Medulla oblongata (tissue), 1 donor: Measurements from ENCODE around the gene ZNF71.

Experiments
- DNase-seq: peaks from one replicate; pipeline ENCODE4 v3.0.0-alpha.2; 2015; ENCODE audit errors: extremely low spot score

Gene ZNF71

GRCh38 chr19:56622374-56622773 lies 27.3 kb downstream of the ZNF71 start:
- no peak for DNase-seq

DNA sequence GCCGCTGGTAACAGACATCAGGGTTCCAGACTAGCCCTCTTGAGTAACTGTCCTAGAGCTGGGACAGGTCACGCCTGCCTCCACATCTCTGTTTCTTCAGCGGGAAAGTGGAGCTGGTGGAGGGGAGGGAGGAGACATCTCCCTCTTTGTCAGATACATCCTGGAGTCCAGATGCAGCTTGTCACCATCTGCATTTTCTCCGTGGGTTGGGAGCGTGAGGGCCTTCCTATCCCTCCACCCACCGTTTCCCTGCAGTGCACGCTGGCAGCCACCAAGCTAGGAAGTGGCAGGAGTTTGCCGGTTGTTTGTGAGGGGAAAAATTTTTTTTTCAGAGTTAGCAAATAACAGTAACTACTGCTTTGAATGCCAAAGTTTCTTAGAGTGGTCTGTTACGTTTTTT lies 27.9 kb downstream of the ZNF71 start:
- DNase-seq, result no peak

DNA sequence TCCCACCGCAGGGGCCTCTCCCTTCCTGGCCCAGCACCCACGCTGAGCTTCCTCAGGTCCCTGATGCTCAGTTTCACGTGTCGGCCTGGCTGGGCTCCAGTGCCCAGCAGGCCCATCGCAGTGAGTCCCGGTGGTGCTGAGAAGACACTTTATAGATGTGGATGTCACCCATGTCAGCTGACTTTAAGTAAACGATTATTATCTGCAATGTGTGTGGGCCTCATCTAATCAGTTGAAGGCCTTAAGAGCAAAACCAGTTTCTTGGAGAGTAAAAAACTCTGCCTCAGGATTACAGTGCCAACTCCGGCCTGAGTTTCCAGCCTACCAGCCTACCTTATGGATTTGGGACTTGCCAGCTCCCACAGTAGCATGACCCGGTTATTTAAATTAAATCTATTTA lies 30.6 kb downstream of the ZNF71 start:
- DNase-seq, result no peak

- DNase-seq, result no peak
Measured at GRCh38 chr19:56633021-56633420, 37.9 kb downstream of the ZNF71 start.

DNA sequence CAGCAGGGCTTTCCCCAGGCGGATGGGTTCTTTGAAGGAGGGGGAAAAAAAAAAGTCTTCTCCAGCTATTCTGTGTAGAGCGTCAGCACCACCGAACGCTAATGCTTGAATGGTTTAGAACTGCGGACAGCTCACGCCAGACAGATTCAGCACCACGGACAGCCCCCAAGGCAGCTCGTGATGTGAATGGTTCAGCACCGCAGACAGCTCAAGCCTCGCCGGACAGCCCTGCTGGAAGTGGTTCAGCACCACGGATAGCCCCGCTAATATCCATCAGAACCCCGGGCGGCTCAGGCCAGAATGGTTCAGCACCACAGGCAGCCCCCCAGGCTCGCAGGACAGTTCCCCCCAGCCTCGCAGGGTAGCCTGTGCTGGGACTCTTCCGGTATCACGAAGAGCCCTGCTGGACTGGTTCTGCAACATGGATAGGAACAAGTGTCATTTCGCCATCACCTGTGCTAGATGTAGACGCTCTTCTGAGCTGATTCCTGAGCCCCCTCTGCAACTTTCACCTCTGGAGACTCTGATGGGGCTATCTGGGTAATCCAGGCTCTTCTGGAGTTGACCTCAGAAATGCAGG lies 43.0 kb downstream of the ZNF71 start:
- peak; percentile 78 for DNase-seq

DNA sequence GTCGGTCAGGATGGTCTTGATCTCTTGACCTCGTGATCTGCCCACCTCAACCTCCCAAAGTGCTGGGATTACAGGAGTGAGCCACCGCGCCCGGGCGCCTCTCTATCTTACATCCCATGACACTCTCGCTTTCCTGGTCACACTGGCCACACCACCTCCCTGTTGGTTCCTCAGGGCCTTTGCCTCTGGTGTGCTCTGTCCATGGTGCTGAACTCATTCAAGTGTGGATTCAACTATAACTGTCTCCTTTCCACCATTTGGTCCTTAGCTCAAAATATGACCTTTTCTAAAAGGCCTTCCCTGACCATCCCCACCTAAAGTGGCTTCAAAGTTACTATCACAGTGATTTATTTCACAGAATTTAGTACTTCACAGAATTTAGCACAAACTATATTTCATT lies 44.1 kb downstream of the ZNF71 start:
- peak; percentile 20 for DNase-seq

GRCh38 chr19:56642711-56643459 lies 47.8 kb downstream of the ZNF71 start, which contains the start of gene SMIM17:
SMIM17 (plus strand) TSS chr19:56643159; CDS start chr19:56645668, 2,509 bp downstream.
- no peak for DNase-seq

DNA sequence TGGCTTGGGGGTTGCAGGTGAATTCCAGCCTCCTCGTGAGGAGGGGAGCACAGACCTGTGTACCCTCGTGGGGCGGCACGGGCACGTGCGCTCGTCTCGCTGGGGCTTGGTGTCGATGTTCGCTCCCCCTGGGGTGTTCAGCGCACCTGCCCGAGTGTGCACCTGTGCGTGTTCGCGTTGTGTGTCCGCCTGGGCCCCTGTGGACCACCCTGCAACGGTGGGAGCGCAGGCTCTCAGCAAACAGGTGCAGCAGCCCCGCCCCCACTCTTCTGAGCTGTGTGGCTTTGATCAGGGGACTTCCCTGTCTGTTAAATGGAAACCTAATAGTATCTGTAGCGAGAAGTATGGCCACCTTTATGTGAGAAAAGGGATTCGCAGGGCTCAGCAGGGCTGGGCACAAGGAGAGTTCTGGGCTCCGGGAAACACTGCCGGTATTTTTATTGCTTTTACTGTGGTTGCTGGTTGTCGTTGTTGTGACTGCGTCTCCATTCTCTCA lies 48.4 kb downstream of the ZNF71 start:
- no peak for DNase-seq

DNA sequence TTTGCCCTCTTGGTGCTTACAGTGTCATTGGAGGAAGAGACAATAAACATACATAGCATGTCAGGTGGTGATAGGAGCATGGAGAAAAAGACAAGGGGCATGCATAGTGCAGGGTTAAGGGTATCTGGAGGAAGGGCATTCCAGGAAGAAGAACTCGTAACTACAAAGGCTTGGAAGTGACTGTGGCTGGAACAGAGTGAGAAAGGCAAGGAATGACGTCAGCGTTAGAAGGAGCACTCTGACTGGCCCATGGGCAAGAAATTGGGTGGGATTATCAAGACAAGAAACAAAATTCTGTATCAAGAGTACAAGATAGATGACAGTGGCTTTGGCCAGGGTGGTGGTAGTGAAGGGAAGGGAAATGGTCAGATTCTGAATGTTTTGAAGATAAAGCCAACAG lies 59.0 kb downstream of the ZNF71 start:
- no peak for DNase-seq

DNA sequence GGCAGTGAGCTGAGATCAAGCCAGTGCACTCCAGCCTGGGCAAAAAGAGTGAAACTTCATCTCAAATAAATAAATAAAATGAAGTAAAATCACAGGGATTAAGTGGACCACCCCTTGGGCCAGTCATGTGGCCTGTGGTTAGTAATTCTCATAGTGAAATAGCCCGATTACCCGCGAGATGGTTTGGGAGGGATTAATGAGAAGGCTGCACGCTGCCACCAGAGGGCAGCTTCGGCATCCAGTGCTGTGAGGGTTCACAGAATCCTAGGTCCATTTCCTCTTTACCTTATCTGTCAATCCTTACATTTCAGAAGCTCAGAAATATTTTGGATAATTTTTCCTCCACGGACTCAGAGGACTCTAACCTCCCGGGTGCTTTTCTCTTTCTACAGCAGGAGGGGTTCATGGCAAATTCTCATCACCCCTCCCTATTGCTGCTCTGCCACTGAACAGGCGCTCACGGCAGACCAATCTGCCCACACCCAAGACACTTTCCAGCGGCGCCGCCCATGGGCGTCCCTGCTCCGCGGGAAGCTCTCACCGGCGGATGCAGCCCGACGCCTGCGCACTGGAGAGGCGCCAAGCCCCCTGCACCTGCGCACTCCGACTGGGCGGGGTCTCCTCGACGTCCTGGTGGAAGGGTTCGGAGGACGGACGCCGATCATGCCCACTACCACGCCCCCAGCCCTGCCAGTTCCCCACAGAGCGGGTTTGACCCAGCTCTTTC lies 65.4 kb downstream of the ZNF71 start:
- no peak for DNase-seq

DNA sequence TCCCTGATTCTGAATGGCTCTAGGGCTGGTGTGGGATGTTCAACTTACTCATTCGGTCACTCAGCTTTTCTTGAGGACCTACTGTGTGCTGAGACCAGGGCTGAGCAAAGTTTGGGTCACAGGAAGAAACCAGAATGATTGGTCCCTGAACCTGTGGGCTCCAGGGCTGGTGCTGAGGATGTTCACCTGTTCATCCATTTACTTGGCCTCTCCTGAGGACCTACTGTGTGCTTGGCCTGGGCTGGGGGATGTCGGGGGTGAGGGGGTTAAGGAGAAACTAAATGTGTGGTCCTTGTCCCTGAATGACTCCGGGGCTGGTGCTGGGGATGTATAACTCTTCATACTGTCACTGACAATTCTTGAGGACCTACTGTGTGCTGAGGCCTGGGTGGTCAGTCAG lies 66.1 kb downstream of the ZNF71 start:
- no peak for DNase-seq

DNA sequence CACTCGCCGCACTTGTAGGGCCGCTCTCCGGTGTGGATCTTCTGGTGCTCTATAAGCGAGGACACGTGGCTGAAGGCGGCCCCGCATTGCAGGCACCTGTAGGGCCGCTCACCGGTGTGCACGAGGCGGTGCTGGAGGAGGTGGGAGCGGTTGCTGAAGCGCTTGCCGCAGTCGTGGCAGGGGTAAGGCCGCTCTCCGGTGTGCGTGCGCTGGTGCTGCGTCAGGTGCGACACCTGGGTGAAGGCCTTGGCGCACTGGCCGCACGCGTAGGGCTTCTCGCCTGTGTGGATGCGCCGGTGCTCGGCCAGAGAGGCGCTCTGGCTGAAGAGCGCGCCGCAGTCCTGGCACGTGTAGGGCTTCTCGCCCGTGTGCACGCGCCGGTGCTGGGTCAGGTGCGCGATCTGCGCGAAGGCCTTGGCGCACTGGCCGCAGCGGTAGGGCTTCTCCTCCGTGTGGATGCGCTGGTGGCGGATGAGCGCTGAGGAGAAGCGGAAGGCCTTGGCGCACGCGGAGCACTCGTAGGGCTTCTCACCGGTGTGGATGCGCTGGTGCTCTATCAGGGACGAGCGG lies 68.9 kb downstream of the ZNF71 start:
- DNase-seq, result no peak

- DNase-seq, result no peak
Measured at GRCh38 chr19:56664511-56664910, 69.4 kb downstream of the ZNF71 start.

DNA sequence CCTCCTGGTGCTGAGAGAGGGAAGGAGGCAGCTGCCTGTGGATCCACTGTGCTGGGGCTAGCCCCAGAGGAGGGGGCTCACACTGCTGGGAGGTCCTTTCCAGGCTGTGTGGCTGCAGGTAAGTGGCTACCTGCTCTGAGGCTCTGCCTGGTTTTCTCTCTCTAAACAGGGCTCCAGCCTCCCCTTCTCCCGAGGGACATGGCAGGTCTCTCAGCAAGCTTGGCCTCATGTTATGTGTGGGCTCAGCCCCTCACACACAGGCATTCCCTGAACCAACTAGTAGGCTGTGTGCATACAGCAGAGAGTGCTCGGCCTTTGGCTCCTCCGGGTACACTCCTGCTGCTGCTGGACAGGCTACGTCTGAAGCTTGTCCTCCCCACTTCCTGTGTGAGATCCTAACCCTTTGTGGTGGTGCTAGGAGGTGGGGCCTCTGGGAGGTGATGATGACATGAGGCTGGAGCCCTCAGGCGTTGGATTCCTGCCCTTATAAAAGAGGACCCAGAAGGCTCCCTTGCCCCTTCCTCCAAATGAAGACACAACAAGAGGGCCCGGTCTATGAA lies 72.3 kb downstream of the ZNF71 start:
- DNase-seq, result no peak

DNA sequence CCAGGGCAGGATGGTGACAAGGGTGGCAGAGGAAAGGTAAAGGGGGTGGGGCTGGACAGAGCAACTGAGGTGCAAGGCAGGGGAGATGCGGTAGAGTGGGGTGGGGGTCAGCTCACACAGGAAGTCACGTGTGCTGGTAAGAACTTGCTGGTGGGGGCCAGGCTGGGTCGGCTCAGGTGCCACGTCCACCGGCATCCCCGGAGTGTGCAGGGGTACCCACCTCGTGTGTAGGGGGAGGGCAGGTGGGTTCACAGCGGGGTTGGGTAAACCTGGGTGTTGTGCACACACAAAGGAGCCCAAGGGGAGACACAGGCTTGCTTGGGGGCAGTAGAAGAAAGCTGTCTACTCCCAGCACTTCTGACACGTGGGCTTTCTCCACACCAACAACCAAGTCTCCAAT lies 73.6 kb downstream of the ZNF71 start:
- no peak for DNase-seq

DNA sequence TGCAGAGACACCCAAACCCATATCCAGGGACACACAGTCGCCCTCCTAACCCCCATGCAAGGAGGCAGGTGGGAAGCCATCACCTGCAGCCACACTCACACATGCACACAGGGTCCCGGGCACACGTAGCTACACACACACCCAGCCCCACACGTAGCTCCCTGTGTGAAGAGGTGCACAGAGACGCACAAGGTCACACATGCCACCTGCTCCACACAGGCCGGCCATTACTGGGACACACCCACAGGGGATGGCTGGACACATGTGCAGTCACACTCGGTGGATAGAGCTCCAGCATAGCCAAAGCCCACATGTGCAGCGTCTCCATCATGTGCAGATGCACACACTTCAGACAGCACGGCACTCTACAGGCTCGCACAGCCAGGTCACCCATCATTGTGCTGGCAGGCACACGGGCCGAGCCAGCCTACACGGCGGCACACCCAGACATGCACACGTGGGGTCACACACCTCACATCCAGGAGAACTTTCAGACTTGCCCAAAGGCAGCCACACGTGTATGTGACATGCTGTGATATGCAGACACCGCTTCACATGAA lies 75.4 kb downstream of the ZNF71 start:
- DNase-seq, result no peak

- no peak for DNase-seq
Measured at GRCh38 chr19:56670961-56671612, 76.0 kb downstream of the ZNF71 start.

DNA sequence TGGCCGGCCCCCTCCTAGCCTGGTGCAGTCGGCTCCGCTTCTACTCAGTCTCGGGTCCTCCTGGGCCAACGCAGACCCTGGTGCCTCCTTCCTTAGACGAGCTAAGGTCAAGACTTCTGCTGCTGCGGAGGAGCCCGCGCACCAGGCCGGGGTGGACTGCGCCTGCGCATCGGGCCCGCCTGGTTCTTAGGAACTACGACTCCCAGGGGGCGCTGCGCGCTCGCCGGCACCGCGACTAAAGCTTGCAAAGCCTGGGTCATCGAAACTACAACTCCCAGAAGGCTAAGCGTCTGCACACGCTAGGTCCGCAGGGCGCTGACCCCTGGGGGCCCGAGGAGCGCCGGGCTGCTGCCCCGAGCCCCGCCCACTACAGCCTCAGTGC lies 76.5 kb downstream of the ZNF71 start, which contains the start of gene ZNF835:
ZNF835 (minus strand) TSS at position 145 of the 382 bp plus-strand sequence. CDS start 6,559 bp downstream, outside the sequence.
- DNase-seq, result peak; percentile 97

DNA sequence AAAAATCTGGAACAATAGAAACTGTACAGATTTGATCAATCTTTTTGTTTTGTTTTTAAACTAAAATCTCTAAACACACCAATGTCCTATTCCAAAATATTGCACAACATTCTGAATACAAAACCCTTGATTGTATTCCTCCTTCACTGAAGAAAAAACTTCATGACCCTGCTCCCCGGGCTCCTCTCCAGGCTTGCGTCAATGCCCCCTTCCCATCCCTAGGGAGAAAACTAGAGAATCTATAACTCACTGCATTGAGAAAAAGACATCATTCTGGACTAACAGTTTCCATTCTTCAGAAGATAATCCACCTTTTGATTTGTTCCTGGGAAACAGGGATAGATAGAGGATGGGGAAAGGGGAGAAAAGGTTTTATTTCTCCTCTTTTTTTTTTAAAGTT lies 77.5 kb downstream of the ZNF71 start:
- DNase-seq, result peak; percentile 33
